Measurements from ENCODE around the gene GABBR2.

Gene GABBR2

DNA sequence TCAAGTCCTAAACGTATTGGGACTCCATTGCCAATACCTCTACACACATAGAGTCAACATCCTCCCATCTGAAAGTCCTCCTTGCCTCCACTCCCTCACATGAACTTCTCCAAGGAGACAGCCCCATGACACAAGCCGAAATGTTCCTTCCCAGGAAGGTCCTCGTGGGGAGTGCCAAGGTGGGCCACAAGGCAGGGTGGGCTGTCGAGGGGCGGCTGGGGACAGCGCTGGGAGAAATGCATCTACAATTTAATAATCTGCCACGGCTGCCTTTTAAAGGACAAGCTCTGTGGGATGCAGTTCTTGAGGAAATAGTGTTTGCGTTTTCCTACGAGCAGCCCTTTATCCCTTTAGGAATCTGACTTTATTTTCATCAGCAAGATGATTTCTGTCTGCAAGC lies 138.7 kb downstream of the GABBR2 start:
- H3K27me3 ChIP-seq (ENCODE audit: control insufficient read depth, low read length), result 0 out of 2 replicates have a peak, but pooled peaks cover 7% of the 10 kb centered on the region
- no peak overlapping the region for H3K4me3 ChIP-seq (ENCODE audit: low read length)
- H4K20me1 ChIP-seq (ENCODE audit: control insufficient read depth, insufficient read depth, low read depth, low read length), result no peaks in the 10 kb centered on the region
- H3K9me3 ChIP-seq (ENCODE audit: control insufficient read depth, insufficient read depth, low read length), result no peaks in the 10 kb centered on the region
- H3K4me1 ChIP-seq (ENCODE audit: control insufficient read depth, low read length), result no peaks in the 10 kb centered on the region
- no peak for TF ChIP-seq EZH2phosphoT487 (IDR thresholded peaks at IDR 0.05; ENCODE audit: borderline replicate concordance, low read length)
- TF ChIP-seq CTCF (IDR thresholded peaks at IDR 0.05; ENCODE audit: low read depth, low read length, poor library complexity, severe bottlenecking), result no peak
- no peaks in the 10 kb centered on the region for H3K36me3 ChIP-seq (ENCODE audit: control insufficient read depth, low read length)
- no peaks in the 10 kb centered on the region for H3K79me2 ChIP-seq (ENCODE audit: control insufficient read depth, low read length)
- no peaks in the 10 kb centered on the region for H3F3A ChIP-seq (ENCODE audit: control insufficient read depth, insufficient read depth)
- no peaks in the 10 kb centered on the region for H3K9me2 ChIP-seq (replicated peaks; ENCODE audit: control insufficient read depth, low read length)
- no peak overlapping the region for H3K27ac ChIP-seq (ENCODE audit: low read depth, low read length)
- H3K4me2 ChIP-seq (ENCODE audit: low read length), result no peak overlapping the region

- no peak for TF ChIP-seq CTCF (IDR thresholded peaks at IDR 0.05; ENCODE audit: low read depth, low read length, poor library complexity, severe bottlenecking)
- TF ChIP-seq EZH2phosphoT487 (IDR thresholded peaks at IDR 0.05; ENCODE audit: borderline replicate concordance, low read length), result no peak
Measured at GRCh38 chr9:98569491-98569890, 139.2 kb downstream of the GABBR2 start.

GRCh38 chr9:98568909-98569469 lies 139.7 kb downstream of the GABBR2 start:
- Histone ChIP-seq H3K36me3 (ENCODE audit: control insufficient read depth, low read length) (no peaks in the 10 kb centered on the region), H3K27ac (ENCODE audit: low read depth, low read length) (no peak overlapping the region), H3K4me1 (ENCODE audit: control insufficient read depth, low read length) (no peaks in the 10 kb centered on the region), H3K4me3 (ENCODE audit: low read length) (no peak overlapping the region), H3K9me3 (ENCODE audit: control insufficient read depth, insufficient read depth, low read length) (no peaks in the 10 kb centered on the region), H3F3A (ENCODE audit: control insufficient read depth, insufficient read depth) (no peaks in the 10 kb centered on the region), H3K79me2 (ENCODE audit: control insufficient read depth, low read length) (no peaks in the 10 kb centered on the region), H4K20me1 (ENCODE audit: control insufficient read depth, insufficient read depth, low read depth, low read length) (no peaks in the 10 kb centered on the region), H3K27me3 (ENCODE audit: control insufficient read depth, low read length) (0 out of 2 replicates have a peak, but pooled peaks cover 7% of the 10 kb centered on the region), H3K9me2 (replicated peaks; ENCODE audit: control insufficient read depth, low read length) (no peaks in the 10 kb centered on the region), H3K4me2 (ENCODE audit: low read length) (no peak overlapping the region)
- TF ChIP-seq EZH2phosphoT487 (IDR thresholded peaks at IDR 0.05; ENCODE audit: borderline replicate concordance, low read length) (no peak), CTCF (IDR thresholded peaks at IDR 0.05; ENCODE audit: low read depth, low read length, poor library complexity, severe bottlenecking) (no peak)

More at GRCh38 chr9:98569491-98569890, 139.2 kb downstream of the GABBR2 start:
- Histone ChIP-seq H3K9me2 (replicated peaks; ENCODE audit: control insufficient read depth, low read length) (no peaks in the 10 kb centered on the region), H3K79me2 (ENCODE audit: control insufficient read depth, low read length) (no peaks in the 10 kb centered on the region), H3K4me2 (ENCODE audit: low read length) (no peak overlapping the region), H3F3A (ENCODE audit: control insufficient read depth, insufficient read depth) (no peaks in the 10 kb centered on the region), H3K27ac (ENCODE audit: low read depth, low read length) (no peak overlapping the region), H3K9me3 (ENCODE audit: control insufficient read depth, insufficient read depth, low read length) (no peaks in the 10 kb centered on the region), H3K27me3 (ENCODE audit: control insufficient read depth, low read length) (0 out of 2 replicates have a peak, but pooled peaks cover 7% of the 10 kb centered on the region), H3K4me1 (ENCODE audit: control insufficient read depth, low read length) (no peaks in the 10 kb centered on the region), H3K36me3 (ENCODE audit: control insufficient read depth, low read length) (no peaks in the 10 kb centered on the region), H4K20me1 (ENCODE audit: control insufficient read depth, insufficient read depth, low read depth, low read length) (no peaks in the 10 kb centered on the region), H3K4me3 (ENCODE audit: low read length) (no peak overlapping the region)
